SK-N-SH (cell line): ENCODE measurements around the gene RASSF1. TPM values are rescaled to one million over a fixed set of nuclear protein-coding genes. Genes with fewer than 3 reads are reported as not detected.

ENCODE experiments used
- CTCF ChIA-PET: fragments of 300-600, 350-600 bp; formaldehyde crosslinking; extraction: SDS; loops from one replicate; lab custom pipeline; 2021; lab: Yijun Ruan, JAX
- POLR2A ChIA-PET: fragments of 350-600 bp; sonication (Branson Sonifier 250); formaldehyde crosslinking; extraction: SDS; loops from one replicate; lab custom pipeline; 2020; ENCODE audit warnings: antibody characterized with exemption, inconsistent platforms; lab: Yijun Ruan, JAX
- DNase-seq: peaks from one replicate; pipeline ENCODE4 v3.0.0; 2012
- H2AFZ ChIP-seq: fragments of 200-600 bp; sonication (generic); 2 replicates; pipeline ENCODE4 v1.8.1; 2016; ENCODE audit warnings: antibody characterized with exemption, mild to moderate bottlenecking, low read depth
- H3F3A ChIP-seq: fragments of 200-600 bp; sonication (generic); replicated peaks from 2 replicates; pipeline ENCODE3; 2016; ENCODE audit warnings: antibody characterized with exemption, mild to moderate bottlenecking; ENCODE audit not compliant: insufficient read depth
- H3K27ac ChIP-seq, 2 experiments: fragments of 200-500 bp in 1 of 2; fragments of 200-600 bp in 1 of 2; sonication (Bioruptor generic) in 1 of 2; sonication (generic), shearing (Covaris generic) in 1 of 2; 2 replicates each; pipeline versions ENCODE4 v1.5.1 to v1.6.1; 2014 to 2016; ENCODE audit warnings: low read depth in 2 of 2, inconsistent platforms in 1 of 2, low read length in 1 of 2, mild to moderate bottlenecking in 1 of 2, mixed read lengths in 1 of 2
- H3K27me3 ChIP-seq: fragments of 200-600 bp; sonication (generic), shearing (Covaris generic); 2 replicates; pipeline ENCODE4 v1.6.1; 2016; ENCODE audit warnings: mixed run types; ENCODE audit not compliant: insufficient read depth
- H3K36me3 ChIP-seq, 2 experiments: fragments of 200-500 bp in 1 of 2; fragments of 200-600 bp in 1 of 2; sonication (Bioruptor generic) in 1 of 2; sonication (generic) in 1 of 2; replicated peaks in 1 of 2; 2 replicates each; pipeline versions ENCODE3 to v1.5.1; 2014 to 2016; ENCODE audit warnings: low read length in 1 of 2, mild to moderate bottlenecking in 1 of 2; ENCODE audit not compliant: insufficient read depth in 2 of 2, control insufficient read depth in 1 of 2
- H3K4me1 ChIP-seq, 2 experiments: fragments of 200-500 bp in 1 of 2; fragments of 200-600 bp in 1 of 2; sonication (Bioruptor generic) in 1 of 2; sonication (generic), shearing (Covaris generic) in 1 of 2; 2 replicates each; pipeline versions ENCODE4 v1.5.1 to v1.6.1; 2014 to 2016; ENCODE audit warnings: low read depth in 1 of 2, low read length in 1 of 2, mixed run types in 1 of 2; ENCODE audit not compliant: insufficient read depth in 2 of 2, control insufficient read depth in 1 of 2
- H3K4me2 ChIP-seq: fragments of 200-600 bp; sonication (generic), shearing (Covaris generic); 2 replicates; pipeline ENCODE4 v1.6.1; 2017; ENCODE audit warnings: mixed run types
- H3K4me3 ChIP-seq, 2 experiments: fragments of 200-500 bp in 1 of 2; fragments of 200-600 bp in 1 of 2; sonication (Bioruptor generic) in 1 of 2; sonication (generic), shearing (Covaris generic) in 1 of 2; 2 replicates each; pipeline versions ENCODE4 v1.5.1 to v1.8.1; 2014 to 2016; ENCODE audit warnings: low read depth in 2 of 2, inconsistent platforms in 1 of 2, low read length in 1 of 2, mild to moderate bottlenecking in 1 of 2, mixed read lengths in 1 of 2, moderate library complexity in 1 of 2
- H3K79me2 ChIP-seq: fragments of 200-600 bp; sonication (generic); 2 replicates; pipeline ENCODE4 v1.8.1; 2017; ENCODE audit warnings: mild to moderate bottlenecking; ENCODE audit not compliant: insufficient read depth
- H3K9ac ChIP-seq: fragments of 200-600 bp; sonication (generic); 2 replicates; pipeline ENCODE4 v1.6.1; 2017; ENCODE audit warnings: mixed run types
- H3K9me2 ChIP-seq: fragments of 200-600 bp; sonication (generic); 2 replicates; pipeline ENCODE4 v1.6.1; 2017; ENCODE audit warnings: mixed run types
- H3K9me3 ChIP-seq: fragments of 200-600 bp; sonication (generic); 2 replicates; pipeline ENCODE4 v1.6.1; 2017; ENCODE audit warnings: mixed run types, mild to moderate bottlenecking, moderate library complexity
- H4K20me1 ChIP-seq: fragments of 200-600 bp; sonication (generic); 2 replicates; pipeline ENCODE4 v1.6.1; 2017; ENCODE audit warnings: mild to moderate bottlenecking, mixed run types; ENCODE audit not compliant: insufficient read depth
- CHD2 ChIP-seq: fragments of 150-350 bp; IDR thresholded peaks from 2 replicates; pipeline ENCODE4 v1.6.1; 2018; ENCODE audit warnings: low read length; ENCODE audit not compliant: partially characterized antibody
- EP300 ChIP-seq, 2 experiments: IDR thresholded peaks; 2 replicates each; pipeline versions ENCODE4 v1.4.0 to v1.6.1; 2012; ENCODE audit warnings: borderline replicate concordance in 1 of 2, low read depth in 1 of 2, low read length in 1 of 2
- EZH2phosphoT487 ChIP-seq: fragments of 200-600 bp; sonication (generic); IDR thresholded peaks from 2 replicates; pipeline ENCODE4 v1.6.1; 2017; ENCODE audit warnings: low read depth, mixed run types, mild to moderate bottlenecking, antibody characterized with exemption, moderate library complexity, borderline replicate concordance
- FOSL2 ChIP-seq: IDR thresholded peaks from 2 replicates; pipeline ENCODE4 v1.4.0; 2012; ENCODE audit warnings: low read depth, mild to moderate bottlenecking, moderate library complexity, borderline replicate concordance
- GABPA ChIP-seq: IDR thresholded peaks from 2 replicates; pipeline ENCODE4 v1.4.0; 2012; ENCODE audit warnings: low read depth, mild to moderate bottlenecking
- GATA2 ChIP-seq: sonication (generic); formaldehyde crosslinking; IDR thresholded peaks from 2 replicates; pipeline ENCODE4 v1.5.0; 2020; ENCODE audit warnings: mild to moderate bottlenecking, missing genetic modification reagents
- IRF3 ChIP-seq: fragments of 150-350 bp; IDR thresholded peaks from 2 replicates; pipeline ENCODE4 v1.6.1; 2016; ENCODE audit warnings: mild to moderate bottlenecking, low read depth, low read length
- MEF2A ChIP-seq: IDR thresholded peaks from 2 replicates; pipeline ENCODE4 v1.4.0; 2012; ENCODE audit warnings: low read depth, borderline replicate concordance
- MXI1 ChIP-seq: IDR thresholded peaks from 2 replicates; pipeline ENCODE4 v1.6.1; 2012; ENCODE audit warnings: mild to moderate bottlenecking, low read depth, low read length, improper control_type of control experiment
- NRF1 ChIP-seq: IDR thresholded peaks from 2 replicates; pipeline ENCODE4 v1.6.1; 2012; ENCODE audit warnings: low read depth, mild to moderate bottlenecking, low read length
- PBX3 ChIP-seq: IDR thresholded peaks from 2 replicates; pipeline ENCODE4; 2012
- RAD21 ChIP-seq: IDR thresholded peaks from 2 replicates; pipeline ENCODE4 v1.6.1; 2012; ENCODE audit warnings: mild to moderate bottlenecking, low read length
- RCOR1 ChIP-seq: fragments of 150-350 bp; IDR thresholded peaks from 2 replicates; pipeline ENCODE4 v1.6.1; 2017; ENCODE audit warnings: antibody characterized with exemption, low read length
- RFX5 ChIP-seq: IDR thresholded peaks from 2 replicates; pipeline ENCODE4 v1.6.1; 2012; ENCODE audit warnings: mild to moderate bottlenecking, improper control_type of control experiment, low read length
- TCF12 ChIP-seq: IDR thresholded peaks from 2 replicates; pipeline ENCODE4 v1.4.0; 2012
- YY1 ChIP-seq: IDR thresholded peaks from 2 replicates; pipeline ENCODE4 v1.4.0; 2012; ENCODE audit warnings: low read depth, mild to moderate bottlenecking
- WGBS: methylation state at CpG from one replicate; pipeline ENCODE4 v1.1.6; 2017; ENCODE audit warnings: low lambda C conversion rate; 5-methylcytosine and 5-hydroxymethylcytosine counted together
- polyA plus RNA-seq, 3 experiments: library from polyadenylated mRNA; depleted of rRNA; stranded (reverse); fragments of >200 nt; gene quantifications; 2 replicates each; pipeline ENCODE4 v1.2.3, GENCODE V29; 2012
- TF ChIP-seq, protein P1 (sequence below): IDR thresholded peaks from 2 replicates; pipeline ENCODE4 v1.4.0; 2012; ENCODE audit warnings: low read depth
- TF ChIP-seq, protein P2 (sequence below): fragments of 200-600 bp; sonication (generic); IDR thresholded peaks from 2 replicates; pipeline ENCODE4 v1.6.1; 2017; ENCODE audit warnings: antibody characterized with exemption, mild to moderate bottlenecking, moderate library complexity
- TF ChIP-seq, protein P3 (sequence below): fragments of 150-350 bp; IDR thresholded peaks from 2 replicates; pipeline ENCODE4 v1.6.1; 2017; ENCODE audit warnings: antibody characterized with exemption, low read length, low read depth, borderline replicate concordance

Gene RASSF1
- polyA plus RNA-seq, 1 of the 3 experiments (the other 2 are of a cell fraction), result 28.1 TPM

DNA sequence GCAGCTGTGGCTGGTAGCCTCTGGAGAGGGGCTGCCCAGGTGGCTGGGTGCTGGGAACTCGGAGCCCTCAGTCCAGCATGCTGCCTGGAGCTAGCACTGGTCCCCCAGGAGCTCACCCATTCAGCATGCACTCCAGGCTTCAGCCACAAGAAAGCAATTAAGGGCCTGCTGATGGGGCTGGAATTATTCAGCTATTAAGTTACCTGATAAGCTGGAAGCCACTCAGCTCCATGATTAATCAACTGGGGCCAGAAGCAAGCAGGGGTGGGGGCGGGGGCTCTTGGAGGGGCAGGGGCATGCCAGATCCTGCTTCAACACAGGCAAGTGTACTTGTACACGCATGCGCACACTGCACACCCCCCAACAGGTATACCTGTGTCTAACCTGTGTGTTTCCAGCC, 40.7 kb upstream of the RASSF1 start:
- H3K4me2 ChIP-seq, result no peak overlapping the region
- DNase-seq, result peak; percentile 90
- H3K79me2 ChIP-seq, result no peaks in the 10 kb centered on the region
- no peaks in the 10 kb centered on the region for H4K20me1 ChIP-seq
- no peaks in the 10 kb centered on the region for H3K9me2 ChIP-seq
- peaks cover 0 to 98% of the 10 kb centered on the region in 2 experiments; a peak in 2 of 4 replicates for H3K4me1 ChIP-seq
- peak overlapping the region in 1 of 2 experiments; percentile 100; a peak in 2 of 4 replicates for H3K27ac ChIP-seq
- WGBS, result 0% methylated on average over 1 of the region's 4 CpGs
- H3F3A ChIP-seq, result no peaks in the 10 kb centered on the region
- H2AFZ ChIP-seq, result no peak overlapping the region
- CTCF ChIA-PET, result interaction anchor here (0.7 to 4.5 kb wide), 13 partner anchors 9 to 232 kb away, joined by 3 to 41 read pairs (median 6); no protein-coding TSS in a partner anchor
- H3K4me3 ChIP-seq, result peak overlapping the region in 1 of 2 experiments; percentile 41; a peak in 1 of 4 replicates
- TF ChIP-seq GATA2 (CRISPR knock-in tag) (peak; percentile 84), RAD21 (no peak; the same call in 1 of the 2 replicates), EP300 (IDR thresholded peaks at IDR 0.05; ENCODE audit: borderline replicate concordance in 1 of 2, low read depth in 1 of 2, low read length in 1 of 2) (peak in 1 of 2 experiments; percentile 97; a peak in 2 of 4 replicates), MEF2A (no peak), GABPA (no peak), IRF3 (no peak), EZH2phosphoT487 (no peak), FOSL2 (no peak), TCF12 (0 out of 2 replicates have a peak, but pooled peaks have one; percentile 14), YY1 (no peak), RCOR1 (peak; percentile 85; the same call in 1 of the 2 replicates), RFX5 (no peak), MXI1 (peak; percentile 82), CHD2 (peak; percentile 85), PBX3 (no peak), NRF1 (peak; percentile 35; the same call in 1 of the 2 replicates)
- TF ChIP-seq, protein P1, sequence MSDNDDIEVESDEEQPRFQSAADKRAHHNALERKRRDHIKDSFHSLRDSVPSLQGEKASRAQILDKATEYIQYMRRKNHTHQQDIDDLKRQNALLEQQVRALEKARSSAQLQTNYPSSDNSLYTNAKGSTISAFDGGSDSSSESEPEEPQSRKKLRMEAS, result no peak
- TF ChIP-seq, protein P2, sequence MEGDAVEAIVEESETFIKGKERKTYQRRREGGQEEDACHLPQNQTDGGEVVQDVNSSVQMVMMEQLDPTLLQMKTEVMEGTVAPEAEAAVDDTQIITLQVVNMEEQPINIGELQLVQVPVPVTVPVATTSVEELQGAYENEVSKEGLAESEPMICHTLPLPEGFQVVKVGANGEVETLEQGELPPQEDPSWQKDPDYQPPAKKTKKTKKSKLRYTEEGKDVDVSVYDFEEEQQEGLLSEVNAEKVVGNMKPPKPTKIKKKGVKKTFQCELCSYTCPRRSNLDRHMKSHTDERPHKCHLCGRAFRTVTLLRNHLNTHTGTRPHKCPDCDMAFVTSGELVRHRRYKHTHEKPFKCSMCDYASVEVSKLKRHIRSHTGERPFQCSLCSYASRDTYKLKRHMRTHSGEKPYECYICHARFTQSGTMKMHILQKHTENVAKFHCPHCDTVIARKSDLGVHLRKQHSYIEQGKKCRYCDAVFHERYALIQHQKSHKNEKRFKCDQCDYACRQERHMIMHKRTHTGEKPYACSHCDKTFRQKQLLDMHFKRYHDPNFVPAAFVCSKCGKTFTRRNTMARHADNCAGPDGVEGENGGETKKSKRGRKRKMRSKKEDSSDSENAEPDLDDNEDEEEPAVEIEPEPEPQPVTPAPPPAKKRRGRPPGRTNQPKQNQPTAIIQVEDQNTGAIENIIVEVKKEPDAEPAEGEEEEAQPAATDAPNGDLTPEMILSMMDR, result no peak
- TF ChIP-seq, protein P3, sequence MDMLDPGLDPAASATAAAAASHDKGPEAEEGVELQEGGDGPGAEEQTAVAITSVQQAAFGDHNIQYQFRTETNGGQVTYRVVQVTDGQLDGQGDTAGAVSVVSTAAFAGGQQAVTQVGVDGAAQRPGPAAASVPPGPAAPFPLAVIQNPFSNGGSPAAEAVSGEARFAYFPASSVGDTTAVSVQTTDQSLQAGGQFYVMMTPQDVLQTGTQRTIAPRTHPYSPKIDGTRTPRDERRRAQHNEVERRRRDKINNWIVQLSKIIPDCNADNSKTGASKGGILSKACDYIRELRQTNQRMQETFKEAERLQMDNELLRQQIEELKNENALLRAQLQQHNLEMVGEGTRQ, result no peak
- TF ChIP-seq, all 33 proteins: peak for 7
- Histone ChIP-seq H3K27me3 (no peaks in the 10 kb centered on the region), H3K9me3 (no peaks in the 10 kb centered on the region), H3K36me3 (no peaks in the 10 kb centered on the region), H3K9ac (no peak overlapping the region)
- POLR2A ChIA-PET, result interaction anchor here (0.7 to 3.5 kb wide), 13 partner anchors 9 to 167 kb away, joined by 3 to 28 read pairs (median 6); partner anchors contain the start of genes CYB561D2, NPRL2 and TMEM115
